Smooth muscle cell (in vitro differentiated cells): Measurements from ENCODE around the gene NPAS3. TPM values are rescaled to one million over a fixed set of nuclear protein-coding genes. Genes with fewer than 3 reads are reported as not detected.
A peak's percentile ranks its signal among the peaks of the same experiment; 100 is the strongest.

Source experiments
- DNase-seq: peaks from one replicate; lab custom pipeline; 2025; ENCODE audit not compliant: unreplicated experiment; lab: John Stamatoyannopoulos, UW
- H2AFZ ChIP-seq: fragments of 200-600 bp; sonication (generic); 2 replicates; pipeline ENCODE4 v1.6.0; 2016; ENCODE audit warnings: antibody characterized with exemption, low read depth, mild to moderate bottlenecking
- H3F3A ChIP-seq: fragments of 200-600 bp; sonication (generic); 2 replicates; pipeline ENCODE4 v1.6.0; 2017; ENCODE audit warnings: antibody characterized with exemption, low read depth
- H3K27ac ChIP-seq: fragments of 200-600 bp; sonication (generic); 2 replicates; pipeline ENCODE4 v1.5.1; 2016; ENCODE audit warnings: low read depth, mild to moderate bottlenecking
- H3K27me3 ChIP-seq: fragments of 200-600 bp; sonication (generic); 2 replicates; pipeline ENCODE4 v1.6.1; 2016; ENCODE audit warnings: low read depth, mild to moderate bottlenecking
- H3K36me3 ChIP-seq: fragments of 200-600 bp; sonication (generic); 2 replicates; pipeline ENCODE4 v1.5.1; 2016; ENCODE audit warnings: low read depth
- H3K4me1 ChIP-seq: fragments of 200-600 bp; sonication (generic); 2 replicates; pipeline ENCODE4 v1.5.1; 2016; ENCODE audit warnings: low read depth
- H3K4me2 ChIP-seq: fragments of 200-600 bp; sonication (generic); 2 replicates; pipeline ENCODE4 v1.6.0; 2016; ENCODE audit warnings: mild to moderate bottlenecking
- H3K4me3 ChIP-seq: fragments of 200-600 bp; sonication (generic); 2 replicates; pipeline ENCODE4 v1.5.1; 2016; ENCODE audit warnings: mild to moderate bottlenecking
- H3K79me2 ChIP-seq: fragments of 200-600 bp; sonication (generic); 2 replicates; pipeline ENCODE4 v1.6.0; 2016; ENCODE audit warnings: low read depth, mild to moderate bottlenecking
- H3K9ac ChIP-seq: fragments of 200-600 bp; sonication (generic); 2 replicates; pipeline ENCODE4 v1.6.0; 2016; ENCODE audit warnings: low read depth
- H3K9me3 ChIP-seq: fragments of 200-600 bp; sonication (generic); replicated peaks from 2 replicates; pipeline ENCODE4 v1.5.1; 2016; ENCODE audit warnings: low read depth
- H4K20me1 ChIP-seq: fragments of 200-600 bp; sonication (generic); 2 replicates; pipeline ENCODE4 v1.6.0; 2016; ENCODE audit warnings: low read depth
- CTCF ChIP-seq: fragments of 200-600 bp; sonication (generic); IDR thresholded peaks from 2 replicates; pipeline ENCODE4 v1.5.1; 2017; ENCODE audit warnings: borderline replicate concordance, mild to moderate bottlenecking, antibody characterized with exemption; ENCODE audit not compliant: insufficient read depth, poor library complexity, severe bottlenecking
- WGBS: methylation state at CpG from one replicate; pipeline ENCODE4 v1.1.7; 2016; ENCODE audit warnings: low lambda C conversion rate; 5-methylcytosine and 5-hydroxymethylcytosine counted together
- polyA plus RNA-seq: library from polyadenylated mRNA; unstranded; fragments of >200 nt; fragmentation: Nextera tagmentation; extraction: Ambion mirVana; gene quantifications from 2 replicates; pipeline ENCODE4 v1.2.1, GENCODE V29; 2016
- total RNA-seq: library from RNA; depleted of rRNA; stranded (reverse); fragments of >200 nt; gene quantifications from 2 replicates; pipeline ENCODE4 v1.2.3, GENCODE V29; 2014

Gene NPAS3
- total and polyA plus RNA-seq, 2 experiments from 2014 or later: 0.79 to 2.0 TPM

- no peak overlapping the region for H3K4me3 ChIP-seq
- H3K36me3 ChIP-seq: no peaks in the 10 kb centered on the region
- no peaks in the 10 kb centered on the region for H4K20me1 ChIP-seq
- H3K27ac ChIP-seq: no peak overlapping the region
- H3F3A ChIP-seq: no peaks in the 10 kb centered on the region
- DNase-seq: no peak
- no peak for TF ChIP-seq CTCF
- H3K4me1 ChIP-seq: no peaks in the 10 kb centered on the region
- H3K27me3 ChIP-seq: no peaks in the 10 kb centered on the region
- H3K9ac ChIP-seq: no peak overlapping the region
- H2AFZ ChIP-seq: no peak overlapping the region
- no peak overlapping the region for H3K4me2 ChIP-seq
- WGBS: 98% methylated on average over 3 of the region's 3 CpGs
- no peaks in the 10 kb centered on the region for H3K9me3 ChIP-seq
- H3K79me2 ChIP-seq: no peaks in the 10 kb centered on the region
These were observed 455.3 kb downstream of the NPAS3 start for GRCh38 chr14:33393895-33394368.

GRCh38 chr14:33401311-33401710, 462.6 kb downstream of the NPAS3 start:
- H2AFZ ChIP-seq: no peak overlapping the region
- no peak for DNase-seq
- no peak overlapping the region for H3K27ac ChIP-seq
- no peak overlapping the region for H3K9ac ChIP-seq
- no peak overlapping the region for H3K4me2 ChIP-seq
- H3K9me3 ChIP-seq: no peaks in the 10 kb centered on the region
- H3K4me3 ChIP-seq: no peak overlapping the region
- WGBS: 81% methylated on average over 3 of the region's 3 CpGs
- no peak for TF ChIP-seq CTCF
- no peaks in the 10 kb centered on the region for H3F3A ChIP-seq
- H3K79me2 ChIP-seq: no peaks in the 10 kb centered on the region
- H4K20me1 ChIP-seq: no peaks in the 10 kb centered on the region
- H3K4me1 ChIP-seq: no peaks in the 10 kb centered on the region
- H3K27me3 ChIP-seq: no peaks in the 10 kb centered on the region
- H3K36me3 ChIP-seq: no peaks in the 10 kb centered on the region

GRCh38 chr14:33402604-33403003, 463.9 kb downstream of the NPAS3 start:
- Histone ChIP-seq H3K9ac (no peak overlapping the region), H3K36me3 (no peaks in the 10 kb centered on the region), H4K20me1 (no peaks in the 10 kb centered on the region), H3K4me3 (no peak overlapping the region), H3K4me1 (no peaks in the 10 kb centered on the region), H3K4me2 (no peak overlapping the region), H2AFZ (no peak overlapping the region), H3K27me3 (no peaks in the 10 kb centered on the region), H3K79me2 (no peaks in the 10 kb centered on the region), H3F3A (no peaks in the 10 kb centered on the region), H3K27ac (no peak overlapping the region), H3K9me3 (no peaks in the 10 kb centered on the region)
- no peak for DNase-seq
- no peak for TF ChIP-seq CTCF

GRCh38 chr14:33404054-33404453, 465.4 kb downstream of the NPAS3 start:
- Histone ChIP-seq H3K27ac (no peak overlapping the region), H3K4me1 (no peaks in the 10 kb centered on the region), H3K9ac (peak overlapping the region; percentile 32), H4K20me1 (no peaks in the 10 kb centered on the region), H3F3A (no peaks in the 10 kb centered on the region), H3K4me3 (no peak overlapping the region), H3K36me3 (no peaks in the 10 kb centered on the region), H3K79me2 (no peaks in the 10 kb centered on the region), H3K4me2 (no peak overlapping the region), H3K27me3 (no peaks in the 10 kb centered on the region), H3K9me3 (no peaks in the 10 kb centered on the region), H2AFZ (no peak overlapping the region)
- no peak for DNase-seq
- no peak for TF ChIP-seq CTCF
- WGBS: 5% methylated on average over 1 of the region's 1 CpG
